DMS 273 (cell line): ENCODE data around the gene TMEM178B.
"Not testable (repeated sequence)": the region's sequence is repeated elsewhere in the genome, so short reads cannot be mapped to it uniquely, and the experiment has no call there.

ENCODE experiments used
- DNase-seq: peaks from one replicate; lab custom pipeline; 2025; ENCODE audit not compliant: unreplicated experiment; lab: John Stamatoyannopoulos, UW

TMEM178B gene

DNA sequence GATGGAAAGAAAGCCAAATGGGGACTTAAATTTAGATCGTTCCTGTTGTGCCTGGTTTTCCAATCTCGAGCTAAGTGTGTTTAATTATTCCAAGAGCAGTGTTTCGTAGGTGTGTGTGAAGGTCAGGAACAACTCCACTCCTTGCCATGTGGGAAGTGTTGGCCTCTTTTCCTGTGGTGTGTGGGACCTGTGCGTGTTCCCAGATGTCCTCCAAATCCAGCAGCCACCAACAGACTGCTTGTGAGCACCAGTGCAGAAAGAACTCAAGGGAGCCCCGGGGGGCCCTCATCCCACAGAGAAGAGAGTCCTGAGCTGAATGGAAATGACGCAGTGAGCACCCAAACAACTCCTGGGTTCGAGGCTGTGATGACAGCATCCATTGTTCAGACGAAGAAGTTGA, 227.7 kb downstream of the TMEM178B start:
- DNase-seq: no peak

DNA sequence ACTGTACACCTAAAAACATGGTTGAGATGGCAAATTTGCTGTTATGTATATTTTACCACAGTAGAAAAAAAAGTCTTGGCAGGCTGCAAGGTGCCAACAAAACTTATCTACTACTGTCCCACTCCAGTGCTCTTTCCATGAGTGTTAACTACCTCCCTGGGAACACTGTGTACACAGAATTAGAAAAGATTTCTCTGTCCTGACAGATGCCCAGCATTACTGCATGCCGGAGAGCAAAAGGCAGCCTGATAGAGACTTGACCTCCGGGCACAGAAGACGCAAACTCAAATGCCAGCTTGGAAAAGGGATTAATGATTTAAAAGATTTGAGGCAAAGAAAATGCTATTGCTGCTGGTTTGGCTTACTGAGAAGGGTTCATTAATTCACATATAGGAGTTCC, 228.8 kb downstream of the TMEM178B start:
- no peak for DNase-seq

DNA sequence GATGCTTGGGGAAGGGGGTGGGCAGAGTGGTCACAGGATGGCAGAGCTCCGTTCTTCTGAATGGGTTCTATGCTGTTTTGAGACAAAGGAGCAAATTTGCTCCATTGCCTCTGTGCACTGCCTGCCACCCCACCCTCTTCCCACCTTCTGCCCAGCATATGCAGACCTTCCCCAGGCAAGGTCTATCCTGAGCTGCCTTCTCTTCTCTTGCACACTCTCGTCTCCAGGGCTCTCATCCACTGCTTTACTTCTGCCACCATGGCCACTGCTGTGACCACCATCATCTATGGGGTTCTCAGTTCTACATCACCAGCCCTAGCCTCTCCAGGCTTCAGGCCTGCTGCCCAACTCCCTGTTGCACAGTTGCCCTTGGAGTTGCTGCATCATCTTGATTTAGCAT, 230.4 kb downstream of the TMEM178B start:
- no peak for DNase-seq

DNA sequence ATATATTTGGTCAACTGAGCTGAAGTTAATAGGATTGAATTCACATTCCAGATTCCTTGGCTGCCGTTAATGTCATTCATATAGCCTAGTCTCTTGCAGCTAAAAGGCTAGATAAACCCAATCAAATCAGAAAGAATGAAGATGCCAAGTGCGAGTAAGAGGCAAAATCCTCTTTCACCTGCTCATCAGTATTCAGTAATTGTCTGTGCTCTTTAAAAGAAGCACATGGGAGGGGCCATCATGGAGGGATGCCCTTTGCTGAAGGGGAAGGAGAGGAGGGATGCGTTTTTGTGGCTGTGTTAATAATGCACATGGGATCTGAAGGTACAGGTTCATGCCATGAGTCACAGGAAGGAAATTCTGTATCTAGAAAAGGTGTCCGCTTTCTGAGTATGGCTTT, 232.2 kb downstream of the TMEM178B start:
- no peak for DNase-seq

DNA sequence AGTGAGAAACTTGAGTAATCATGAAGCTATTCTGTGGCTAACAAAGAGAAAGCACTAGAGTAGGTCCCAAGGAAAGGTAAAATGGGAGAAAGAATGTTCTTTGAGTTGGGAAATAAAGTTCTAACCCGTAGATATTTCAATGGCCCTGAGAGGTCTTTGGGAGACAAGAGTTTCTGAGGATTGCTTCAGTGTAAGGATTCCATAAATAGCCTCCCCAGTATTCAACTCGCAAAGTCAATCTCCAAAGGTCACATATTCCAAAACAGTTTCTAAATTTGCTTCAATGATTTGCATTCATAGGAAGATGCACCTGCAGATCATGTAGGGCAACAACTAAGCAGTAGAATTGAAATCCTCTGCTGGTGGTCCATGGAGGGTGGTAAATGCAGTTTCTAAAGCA, 238.5 kb downstream of the TMEM178B start:
- no peak for DNase-seq

GRCh38 chr7:141312828-141313521, 239.1 kb downstream of the TMEM178B start:
- no peak for DNase-seq

DNA sequence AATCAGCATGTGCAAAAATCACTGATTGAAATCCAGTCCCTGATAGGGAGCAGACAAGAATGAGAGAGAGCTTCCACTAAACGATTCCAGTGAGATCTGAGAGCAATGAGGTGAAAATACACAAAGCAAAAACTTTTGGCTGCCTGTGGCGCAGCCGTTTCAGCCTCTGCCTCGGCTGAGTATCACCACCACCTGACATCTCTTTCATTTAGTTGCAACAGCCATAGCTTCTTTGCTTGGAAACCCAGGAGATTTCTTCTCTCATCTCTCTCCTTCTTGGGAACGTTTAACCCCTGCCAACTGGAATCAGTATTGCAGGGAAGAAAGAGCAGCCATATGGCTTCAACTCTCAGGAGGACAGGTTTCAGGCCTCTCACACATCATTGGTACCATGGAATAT, 240.0 kb downstream of the TMEM178B start:
- DNase-seq: peak; percentile 17

DNA sequence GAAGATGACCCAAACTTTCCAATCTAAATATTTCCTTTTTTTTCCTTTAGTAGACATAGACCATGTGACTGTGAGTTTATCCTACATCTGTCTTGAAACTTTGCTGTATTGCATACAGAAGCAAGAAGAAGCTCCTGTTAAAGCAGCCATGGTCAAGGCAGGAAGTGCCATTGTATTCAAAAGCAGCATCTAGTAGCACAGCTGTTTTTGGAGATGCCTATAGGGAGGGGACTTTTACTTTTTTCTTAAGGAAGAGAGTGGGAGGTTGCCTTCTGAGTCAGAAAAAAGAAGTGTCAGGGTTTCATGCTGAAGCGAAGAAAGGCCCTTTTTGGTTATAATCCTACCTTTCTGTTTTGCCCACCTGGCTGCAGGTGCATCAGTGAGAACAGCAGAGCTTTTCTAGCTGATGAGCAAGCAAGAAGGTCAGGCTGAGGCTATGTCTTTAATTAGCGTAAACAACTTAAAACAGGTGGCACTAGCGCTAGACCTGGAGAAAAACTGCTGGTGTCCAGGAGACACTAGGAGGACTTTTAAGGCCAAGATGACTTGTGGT, 243.2 kb downstream of the TMEM178B start:
- no peak for DNase-seq

DNA sequence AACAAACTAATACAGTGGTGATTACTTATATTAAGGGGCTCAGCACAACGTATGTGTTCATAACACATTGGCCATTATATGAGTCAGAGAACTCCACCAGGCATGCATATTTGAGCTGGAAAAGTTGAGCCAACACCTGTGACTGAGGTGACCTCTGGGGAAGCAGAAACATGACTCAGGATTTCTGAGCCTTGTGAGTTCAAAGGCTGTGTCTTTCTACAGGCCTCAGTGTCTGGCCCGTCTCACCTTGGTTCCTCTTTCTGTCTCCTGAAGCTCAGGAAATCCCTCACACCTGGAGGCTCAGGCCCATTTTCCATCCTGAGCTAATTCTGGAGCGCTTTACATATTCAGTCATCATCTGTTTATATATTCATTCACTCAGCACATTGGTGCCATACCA, 246.4 kb downstream of the TMEM178B start:
- DNase-seq: no peak

- no peak for DNase-seq
Observed at GRCh38 chr7:141322383-141322782, 248.5 kb downstream of the TMEM178B start.

- no peak for DNase-seq
Observed at GRCh38 chr7:141323826-141324225, 250.0 kb downstream of the TMEM178B start.

DNA sequence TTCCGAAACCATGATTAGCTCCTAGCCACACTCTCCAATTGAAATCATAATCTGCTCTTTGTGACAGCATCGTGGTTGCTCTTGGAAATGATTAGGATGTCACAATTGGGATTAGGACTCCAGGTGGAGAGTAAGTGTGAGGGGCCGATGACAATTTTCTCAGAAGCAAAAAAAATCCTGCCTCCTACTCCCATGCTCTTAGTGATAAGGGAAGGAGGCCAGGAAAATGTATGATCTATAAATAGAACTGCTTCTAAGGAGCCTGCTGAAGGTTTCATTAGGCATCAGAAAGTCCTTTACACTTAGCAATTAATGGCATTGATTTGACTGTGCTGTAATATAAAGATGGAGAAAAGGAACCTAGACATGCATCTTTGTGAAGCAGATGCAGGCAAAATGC, 251.0 kb downstream of the TMEM178B start:
- DNase-seq: no peak

GRCh38 chr7:141325275-141325674, 251.4 kb downstream of the TMEM178B start:
- DNase-seq: no peak

DNA sequence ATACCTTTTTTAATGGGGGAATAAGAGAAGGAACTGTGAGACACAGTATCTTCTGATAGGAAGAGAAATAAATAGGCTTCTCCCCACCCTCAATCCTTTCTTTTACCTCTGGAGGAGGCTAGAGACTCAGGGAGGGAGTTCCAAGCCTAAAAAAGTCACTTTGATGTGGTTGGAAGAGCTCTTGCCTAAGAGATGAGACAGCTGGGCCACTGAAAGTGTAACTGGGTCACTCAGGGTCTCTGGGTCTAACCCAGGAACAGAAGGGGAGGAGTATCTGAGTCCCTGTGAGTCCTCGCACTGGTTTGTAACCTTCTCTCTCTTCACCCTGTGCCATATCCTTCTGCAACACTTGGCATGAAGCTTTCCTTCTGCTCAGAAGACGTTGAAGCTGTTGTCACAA, 254.4 kb downstream of the TMEM178B start:
- no peak for DNase-seq

GRCh38 chr7:141330285-141330684, 256.4 kb downstream of the TMEM178B start:
- not testable (repeated sequence) for DNase-seq

- no peak for DNase-seq
Observed at GRCh38 chr7:141333459-141333858, 259.6 kb downstream of the TMEM178B start.

DNA sequence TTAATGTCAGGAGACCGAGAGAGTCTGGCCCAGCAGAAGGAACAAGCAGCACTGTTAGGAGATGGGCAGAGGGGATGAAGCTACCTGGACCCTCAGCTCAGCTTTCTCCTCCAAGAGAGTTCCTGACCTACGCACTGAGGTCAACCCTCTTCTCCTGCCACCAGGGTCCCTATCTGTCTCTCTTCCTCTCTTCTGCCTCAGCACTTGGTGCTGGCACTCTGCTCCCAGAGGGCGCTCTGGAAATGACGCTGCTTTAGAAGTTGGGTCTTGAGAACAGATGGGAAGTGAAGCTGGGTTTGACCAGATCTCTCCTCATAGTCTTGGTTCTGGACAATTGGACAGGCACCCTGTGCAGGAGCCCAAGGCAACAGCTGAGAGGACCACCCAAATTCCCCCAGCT, 261.3 kb downstream of the TMEM178B start:
- no peak for DNase-seq

- DNase-seq: peak; percentile 13
Observed at GRCh38 chr7:141339603-141340002, 265.7 kb downstream of the TMEM178B start.

GRCh38 chr7:141340991-141341390, 267.1 kb downstream of the TMEM178B start:
- no peak for DNase-seq

GRCh38 chr7:141342621-141343408, 269.0 kb downstream of the TMEM178B start:
- DNase-seq: no peak

DNA sequence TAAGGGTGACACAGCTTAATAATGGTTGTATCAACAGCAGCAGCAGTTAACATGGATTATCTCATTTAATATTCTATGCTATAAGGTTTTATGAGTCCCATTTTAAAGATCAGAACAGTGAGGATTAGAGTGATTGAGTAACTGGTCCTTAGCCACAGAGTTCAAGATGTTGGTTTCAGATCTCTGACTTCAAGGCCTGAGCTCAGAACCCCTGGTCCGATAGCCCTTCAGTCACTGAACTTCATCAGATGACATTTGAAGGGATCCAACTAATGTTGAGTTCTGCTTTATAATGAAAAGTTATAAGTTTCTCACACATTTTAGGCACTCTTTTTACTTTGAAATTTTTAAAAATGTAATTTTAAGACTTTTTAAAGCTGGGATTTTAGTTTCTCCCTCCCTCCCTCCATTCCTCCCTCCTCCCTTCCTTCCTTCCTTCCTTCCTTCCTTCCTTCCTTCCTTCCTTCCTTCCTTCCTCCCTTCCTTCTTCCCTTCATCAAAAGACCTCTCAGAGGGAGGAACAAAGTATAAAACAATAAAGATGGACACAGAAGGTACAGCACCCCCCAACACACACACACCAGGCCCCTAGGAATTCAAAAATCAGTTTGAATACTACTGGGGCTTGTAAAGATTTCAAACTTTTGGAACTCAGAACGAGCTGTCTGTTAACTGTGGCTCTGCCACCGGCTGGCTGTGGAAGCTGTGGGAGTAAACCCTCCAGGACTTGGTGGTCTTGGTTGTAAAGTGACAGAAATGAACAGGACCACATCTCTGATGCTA, 270.5 kb downstream of the TMEM178B start:
- DNase-seq: no peak

- DNase-seq: no peak
Observed at GRCh38 chr7:141348728-141349127, 274.9 kb downstream of the TMEM178B start.
